HTERT RPE-1 (cell line): ENCODE data around the gene LRRC25.
"Not testable (repeated sequence)": the region's sequence is repeated elsewhere in the genome, so short reads cannot be mapped to it uniquely, and the experiment has no call there.

ENCODE experiments used
- in situ Hi-C: fragments of 300-500 bp; cut with MboI; formaldehyde crosslinking; loops from 4 replicates; pipeline ENCODE4 v1.14.3; 2020; ENCODE audit warnings: low sequenced_read_pairs

The LRRC25 gene

DNA sequence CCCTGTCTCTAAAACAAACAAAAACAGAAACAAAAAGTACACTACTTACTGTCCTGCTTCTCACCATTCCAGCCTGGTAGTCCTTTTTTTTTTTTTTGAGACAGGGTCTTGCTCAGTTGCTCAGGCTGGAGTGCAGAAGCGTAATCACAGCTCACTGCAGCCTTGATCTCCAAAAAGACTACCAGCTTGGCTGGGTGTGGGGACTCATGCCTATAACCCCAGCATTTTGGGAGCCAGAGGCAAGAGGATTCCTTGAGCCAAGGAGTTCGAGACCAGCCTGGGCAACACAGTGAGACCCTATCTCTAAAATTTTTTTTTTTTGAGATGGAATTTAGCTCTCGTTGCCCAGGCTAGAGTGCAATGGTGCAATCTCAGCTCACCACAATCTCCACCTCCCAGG, 16.6 kb downstream of the LRRC25 start:
- in situ Hi-C loops = no loop called here

DNA sequence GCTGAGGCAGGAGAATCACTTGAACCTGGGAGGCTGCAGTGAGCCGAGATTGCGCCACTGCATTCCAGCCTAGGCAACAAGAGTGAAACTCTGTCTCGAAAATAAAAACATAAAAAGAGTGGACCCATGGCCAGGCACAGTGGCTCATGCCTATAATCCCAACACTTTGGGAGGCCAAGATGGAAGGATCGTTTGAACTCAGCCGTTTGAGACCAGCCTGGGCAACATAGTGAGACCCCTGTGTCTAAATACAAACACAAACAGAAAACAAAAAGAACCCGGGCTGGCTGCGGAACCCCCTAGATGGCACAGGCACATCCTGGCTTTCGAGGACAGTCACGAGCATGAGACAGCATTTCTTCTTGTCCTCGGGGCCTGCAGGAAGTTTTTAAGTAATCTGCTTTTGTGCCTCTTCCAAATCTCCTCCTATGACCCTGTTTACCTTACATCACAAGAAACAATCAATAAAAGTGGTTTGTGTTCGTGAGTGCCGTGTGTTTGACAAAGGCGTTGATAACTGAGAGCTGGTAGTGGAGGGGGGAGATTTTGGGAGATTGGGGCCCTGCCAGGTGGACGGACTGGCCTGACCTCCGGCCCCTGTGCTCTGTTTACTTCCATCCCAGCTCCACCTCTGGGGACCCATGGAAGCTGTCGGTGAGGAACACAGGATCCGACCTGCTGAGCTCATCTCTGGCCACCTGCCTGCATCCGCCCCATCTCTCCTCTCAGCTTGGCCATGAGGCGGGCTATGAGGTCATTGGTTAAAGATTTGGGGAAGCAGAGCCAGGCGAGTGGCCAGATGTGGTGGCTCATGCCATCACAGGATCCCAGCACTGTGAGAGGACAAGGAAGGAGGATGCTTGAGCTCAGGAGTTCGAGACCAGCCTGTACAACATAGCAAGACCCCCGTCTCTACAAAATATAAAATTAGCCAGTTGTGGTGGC, 17.3 kb downstream of the LRRC25 start:
- in situ Hi-C loops = no loop called here

GRCh38 chr19:18377026-18377425, 20.4 kb downstream of the LRRC25 start:
- in situ Hi-C loops = no loop called here

GRCh38 chr19:18373892-18374629, 23.4 kb downstream of the LRRC25 start:
- in situ Hi-C loops = no loop called here

DNA sequence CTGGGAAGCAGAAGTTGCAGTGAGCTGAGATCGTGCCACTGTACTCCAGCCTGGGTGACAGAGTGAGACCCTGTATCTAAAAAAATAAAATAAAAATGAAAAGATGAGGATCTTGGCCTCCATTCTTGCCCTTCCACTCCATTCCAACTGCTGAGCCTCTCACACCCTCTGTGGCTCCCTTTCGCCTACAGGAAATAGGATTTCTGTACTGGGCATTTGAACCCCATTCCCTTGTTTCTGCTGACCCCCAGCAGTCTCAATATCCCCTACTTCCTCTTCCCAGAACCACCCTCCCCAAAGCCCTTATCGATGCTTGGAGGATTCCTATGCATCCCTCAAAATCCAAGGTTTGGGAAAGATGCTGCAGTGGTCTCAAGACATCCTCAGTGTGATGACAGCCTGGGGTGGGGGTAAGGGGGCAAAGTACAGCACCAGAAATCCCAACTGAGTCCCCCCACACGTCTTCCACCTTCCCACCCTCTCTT, 24.0 kb downstream of the LRRC25 start:
- in situ Hi-C loops = no loop called here

DNA sequence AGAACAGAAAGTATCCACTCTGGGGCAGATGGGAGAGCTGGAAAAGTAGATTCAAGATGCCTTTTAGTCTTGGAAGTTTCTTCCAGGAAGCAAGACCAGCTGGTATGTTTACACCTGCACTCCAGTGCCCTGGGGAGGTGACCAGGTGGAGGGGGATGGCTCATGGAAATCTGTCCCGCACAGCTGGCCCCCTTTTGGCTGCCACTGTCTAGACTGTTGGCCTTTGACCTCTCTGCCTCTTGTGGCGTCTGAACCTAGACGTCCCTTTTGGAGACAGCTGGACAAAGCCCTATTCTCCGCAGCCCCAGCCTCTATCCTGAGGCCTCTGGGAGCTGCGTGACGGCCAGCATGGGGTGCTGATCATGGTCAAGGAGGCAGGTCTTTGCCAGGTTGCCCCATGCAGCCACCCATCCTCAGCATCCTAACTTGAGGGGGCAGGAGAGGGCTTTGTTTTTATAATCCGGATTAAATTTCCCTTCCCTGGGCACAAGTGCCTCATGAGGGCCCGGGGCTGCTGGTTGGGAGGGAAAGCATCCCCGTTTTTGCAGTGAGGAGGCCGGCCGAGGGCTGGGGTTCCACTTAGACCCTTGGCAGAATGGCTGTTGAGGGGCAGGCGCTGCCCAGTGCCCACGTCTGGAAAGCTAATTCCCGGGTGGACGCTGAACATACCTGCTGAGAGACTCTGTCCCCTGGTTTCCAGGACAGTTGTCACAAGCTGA, 28.8 kb downstream of the LRRC25 start:
- in situ Hi-C loops = no loop called here

DNA sequence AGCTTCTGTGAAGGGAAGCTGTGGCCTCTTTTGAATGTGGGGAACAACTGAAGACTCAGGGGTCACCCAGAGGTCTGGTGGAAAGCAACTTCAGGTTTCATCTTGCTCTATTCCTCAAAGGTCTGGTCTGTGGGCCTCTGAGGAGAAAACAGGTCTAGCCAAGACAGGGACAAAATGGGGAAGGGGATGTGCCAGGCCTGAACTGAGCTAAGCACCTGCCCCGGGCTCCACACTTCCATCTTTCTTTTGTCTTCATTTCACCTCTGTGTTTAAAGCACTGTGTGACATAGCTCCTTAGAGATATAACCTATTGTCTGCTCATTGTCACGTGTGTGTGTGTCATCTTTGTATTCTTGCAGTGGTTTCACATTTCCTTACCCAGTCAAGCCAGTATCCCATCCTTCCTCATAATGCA, 31.4 kb downstream of the LRRC25 start:
- in situ Hi-C loops = no loop called here

GRCh38 chr19:18364826-18365528, 32.4 kb downstream of the LRRC25 start:
- in situ Hi-C loops = no loop called here

GRCh38 chr19:18364277-18364825, 33.1 kb downstream of the LRRC25 start:
- in situ Hi-C loops = not testable (repeated sequence)

DNA sequence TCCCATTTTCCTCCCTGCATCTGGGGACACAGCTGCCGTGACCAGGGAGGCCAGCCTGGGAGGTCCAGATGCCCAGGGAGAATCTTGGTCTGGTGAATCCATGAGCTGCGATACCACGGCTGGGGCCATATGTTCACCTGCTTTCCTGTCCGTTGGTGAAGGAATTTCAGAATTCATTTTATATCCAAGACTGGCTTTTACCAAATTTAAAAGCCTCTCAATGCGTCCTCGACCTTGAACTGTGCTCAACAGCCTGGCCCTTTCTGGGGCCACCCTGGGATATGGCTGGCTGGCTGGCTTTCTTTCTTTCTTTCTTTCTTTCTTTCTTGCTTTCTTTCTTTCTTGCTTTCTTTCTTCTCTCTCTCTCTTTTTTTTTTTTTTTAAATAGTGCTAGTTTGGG, 33.6 kb downstream of the LRRC25 start:
- in situ Hi-C loops = no loop called here

GRCh38 chr19:18362934-18363542, 34.4 kb downstream of the LRRC25 start:
- in situ Hi-C loops = no loop called here

DNA sequence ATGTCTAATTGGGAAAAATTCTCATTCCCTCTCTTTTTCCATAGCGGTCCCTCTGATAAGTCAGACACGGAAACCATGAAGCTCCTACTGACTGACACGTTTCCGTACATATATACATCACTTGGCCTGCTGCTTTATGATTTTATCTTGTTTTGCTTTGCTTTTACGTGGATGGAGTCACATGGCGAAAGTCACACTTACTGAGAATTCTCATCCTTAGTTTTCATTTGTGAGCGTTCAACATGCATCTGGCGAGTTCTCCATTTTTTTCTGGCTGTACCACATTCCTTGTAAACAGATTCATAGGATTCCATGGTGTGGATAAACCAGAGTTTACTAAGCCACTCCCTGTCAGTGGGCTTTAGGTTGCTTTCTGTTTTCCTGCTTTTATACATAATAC, 35.8 kb downstream of the LRRC25 start:
- in situ Hi-C loops = no loop called here

DNA sequence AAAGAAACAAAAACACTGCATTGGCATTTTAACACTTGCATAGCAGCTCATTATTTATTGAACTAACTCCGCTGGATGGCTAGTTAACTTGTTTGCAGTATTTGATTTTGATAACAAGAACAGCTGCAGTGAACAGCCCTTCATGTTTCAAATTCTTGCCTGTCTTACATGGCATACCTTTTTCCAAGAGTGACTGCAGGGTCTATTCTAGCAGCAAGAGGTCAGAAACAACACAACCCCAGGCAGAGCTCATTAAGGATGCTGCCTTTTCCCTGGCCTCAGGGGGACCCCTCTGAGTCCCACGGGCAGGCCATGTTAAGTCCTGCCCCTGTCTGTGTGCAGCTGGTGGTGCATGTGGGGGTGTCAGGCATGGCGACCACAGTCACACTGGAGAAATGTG, 40.4 kb downstream of the LRRC25 start:
- in situ Hi-C loops = no loop called here

DNA sequence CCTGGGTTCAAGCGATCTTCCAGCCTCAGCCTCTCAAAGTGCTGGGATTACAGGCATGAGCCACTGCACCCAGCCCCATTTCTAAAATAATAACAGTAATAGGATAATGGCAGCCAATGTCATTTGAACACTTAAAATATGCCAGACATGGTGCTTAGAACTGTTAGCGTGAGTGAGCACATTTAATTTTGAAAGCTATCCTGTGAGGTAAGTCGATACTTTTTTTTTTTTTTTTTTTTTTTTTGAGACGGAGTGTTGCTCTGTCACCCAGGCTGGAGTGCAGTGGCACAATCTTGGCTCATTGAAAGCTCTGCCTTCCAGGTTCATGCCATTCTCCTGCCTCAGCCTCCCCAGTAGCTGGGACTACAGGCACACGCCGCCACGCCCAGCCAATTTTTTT, 42.7 kb downstream of the LRRC25 start:
- in situ Hi-C loops = not testable (repeated sequence)

GRCh38 chr19:18353378-18354005, 43.9 kb downstream of the LRRC25 start:
- in situ Hi-C loops = no loop called here

GRCh38 chr19:18351544-18351943, 45.9 kb downstream of the LRRC25 start:
- in situ Hi-C loops = no loop called here

DNA sequence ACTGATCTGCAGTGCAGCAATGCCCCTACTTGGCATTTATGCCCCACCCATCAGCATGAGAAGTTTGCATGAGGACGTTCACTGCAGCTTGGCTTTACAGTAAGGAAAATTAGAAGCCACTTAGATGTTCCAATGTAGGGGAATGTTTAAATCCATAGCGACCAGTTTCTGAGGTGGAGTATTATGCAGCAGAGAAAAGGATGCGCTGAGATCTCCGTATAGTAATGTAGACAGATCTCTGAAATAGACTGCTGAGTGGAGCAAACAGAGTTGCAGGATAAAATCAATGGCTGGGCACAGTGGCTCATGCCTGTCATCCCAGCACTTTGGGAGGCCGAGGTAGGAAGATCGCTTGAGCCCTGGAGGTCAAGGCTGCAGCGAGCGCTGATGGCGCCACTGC, 46.9 kb downstream of the LRRC25 start:
- in situ Hi-C loops = no loop called here

GRCh38 chr19:18349524-18350128, 47.8 kb downstream of the LRRC25 start:
- in situ Hi-C loops = no loop called here

DNA sequence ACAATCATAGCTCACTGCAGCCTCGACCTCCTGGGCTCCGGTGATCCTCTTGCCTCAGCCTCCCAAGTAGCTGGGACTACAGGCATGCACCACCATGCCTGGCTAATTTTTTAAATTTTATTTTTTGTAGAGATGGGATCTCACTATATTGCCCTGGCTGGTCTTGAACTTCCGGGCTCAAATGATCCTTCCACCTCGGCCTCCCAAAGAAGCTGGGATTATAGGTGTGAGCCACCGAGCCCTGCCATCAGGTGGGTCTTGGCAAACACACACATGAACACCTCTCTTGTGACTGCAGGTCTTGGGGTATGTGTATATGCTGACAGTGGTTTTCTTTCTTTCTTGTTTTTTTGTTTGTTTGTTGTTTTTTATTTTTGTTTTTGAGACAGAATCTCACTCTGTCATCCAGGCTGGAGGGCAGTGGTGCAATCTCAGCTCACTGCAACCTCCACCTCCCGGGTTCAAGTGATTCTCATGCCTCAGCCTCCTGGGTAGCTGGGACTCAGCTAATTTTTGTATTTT, 48.5 kb downstream of the LRRC25 start:
- in situ Hi-C loops = not testable (repeated sequence)
